ENCODE measurements around the gene ZFYVE28.
"Not testable (repeated sequence)": the region's sequence is repeated elsewhere in the genome, so short reads cannot be mapped to it uniquely, and the experiment has no call there.

Gene ZFYVE28

DNA sequence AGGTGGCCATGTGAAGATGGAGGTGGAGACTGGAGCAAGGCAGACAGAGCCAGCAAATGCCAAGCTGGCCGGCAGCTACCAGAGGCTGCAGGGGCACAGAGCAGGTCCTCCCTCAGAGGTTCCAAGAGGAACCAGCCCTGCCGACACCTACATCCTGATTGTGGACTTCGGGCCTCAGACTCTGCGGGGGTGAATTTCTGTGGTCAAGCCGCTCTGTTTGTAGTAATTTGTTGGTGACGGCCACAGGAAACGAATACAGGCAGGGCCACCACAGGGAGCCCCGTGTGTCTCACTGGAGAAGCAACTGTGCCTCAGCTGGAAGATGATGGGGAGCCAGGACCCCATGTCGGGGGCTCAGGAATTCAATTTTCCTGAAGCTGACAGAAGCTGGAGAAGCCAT is 28.3 kb downstream of the ZFYVE28 start:
- no peak for DNase-seq (ENCODE audit: low read depth)

GRCh38 chr4:2389691-2390090 is 28.8 kb downstream of the ZFYVE28 start:
- no peak for DNase-seq (ENCODE audit: low read depth)

DNA sequence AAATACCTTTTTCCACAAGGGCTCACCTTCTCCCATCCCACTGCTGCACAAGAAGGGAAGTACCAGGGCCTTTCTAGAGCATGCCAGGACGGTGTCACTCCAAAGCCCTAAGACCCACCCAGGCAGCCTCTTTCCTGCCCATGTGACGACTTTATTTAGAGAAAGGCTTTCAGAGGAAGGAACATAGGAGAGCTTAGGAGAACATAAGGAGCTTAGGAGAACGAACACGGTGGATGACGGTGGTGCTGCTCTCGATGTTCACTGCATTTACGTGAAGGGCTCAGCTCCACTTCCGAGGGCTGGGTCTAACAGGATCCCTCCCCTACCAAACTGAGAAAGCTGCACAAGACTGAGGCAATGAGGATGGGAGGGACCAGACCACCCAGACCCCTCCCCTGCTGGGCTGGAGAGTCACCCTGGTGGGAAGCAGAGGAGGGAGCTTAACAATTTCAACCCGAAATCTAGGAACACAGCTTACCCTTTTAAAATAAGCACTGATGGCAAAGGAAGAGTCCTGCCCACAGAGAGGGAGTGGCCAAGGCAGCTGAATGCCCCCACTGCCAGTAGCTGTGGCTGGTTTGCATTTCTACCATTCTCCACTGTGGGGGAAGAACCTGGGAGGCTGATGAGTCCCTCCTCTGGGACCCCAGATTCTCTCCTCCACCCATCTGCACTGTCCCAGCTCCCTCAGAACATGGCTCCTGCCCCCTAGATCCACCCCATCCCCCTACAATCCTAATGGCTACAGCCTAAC is 29.8 kb downstream of the ZFYVE28 start:
- DNase-seq (ENCODE audit: low read depth) = no peak

DNA sequence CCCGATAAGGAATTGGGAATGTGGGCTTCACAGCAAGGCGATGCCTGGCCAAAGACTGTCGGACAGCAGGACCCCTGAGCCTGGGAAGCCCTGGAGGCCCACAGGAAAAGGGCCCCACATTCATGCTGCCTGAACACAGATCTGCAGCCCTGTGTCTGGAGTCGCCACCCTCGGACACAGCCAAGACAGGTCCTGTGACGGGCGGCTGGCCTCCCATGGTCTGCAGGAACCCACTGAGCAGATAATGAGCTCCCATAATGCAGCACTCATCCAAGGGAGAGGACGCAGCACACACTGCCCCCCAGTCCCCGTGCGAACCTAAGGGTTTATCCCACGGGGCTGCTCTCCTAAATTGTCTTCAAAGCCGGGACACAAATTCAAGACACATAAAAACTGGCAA is 30.6 kb downstream of the ZFYVE28 start:
- no peak for DNase-seq (ENCODE audit: low read depth)

- no peak for DNase-seq (ENCODE audit: low read depth)
Measured at GRCh38 chr4:2387218-2387617, 31.2 kb downstream of the ZFYVE28 start.

DNA sequence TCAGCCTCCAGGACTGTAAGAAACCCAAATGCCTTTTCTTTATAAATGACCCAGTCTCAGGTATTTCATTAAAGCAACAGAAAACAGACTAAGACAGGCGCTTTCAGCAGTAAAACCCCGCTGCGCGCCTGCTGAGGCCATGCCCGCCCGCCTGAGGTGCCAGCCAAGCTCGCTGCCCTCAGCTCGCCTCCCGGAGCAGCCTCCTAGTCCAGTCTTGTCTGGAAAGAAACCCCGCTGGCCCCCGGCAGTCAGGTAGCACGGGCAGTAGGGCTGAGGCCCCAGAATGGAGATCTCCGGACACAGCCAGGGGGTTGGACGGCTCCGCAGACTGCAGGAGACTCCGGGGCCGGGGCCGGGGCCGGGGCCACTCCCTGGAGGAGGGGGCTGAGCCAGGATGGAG is 31.7 kb downstream of the ZFYVE28 start:
- DNase-seq (ENCODE audit: low read depth) = no peak

- DNase-seq (ENCODE audit: low read depth) = no peak
Measured at GRCh38 chr4:2385516-2385915, 32.9 kb downstream of the ZFYVE28 start.

GRCh38 chr4:2384245-2384644 is 34.2 kb downstream of the ZFYVE28 start:
- no peak for DNase-seq (ENCODE audit: low read depth)

DNA sequence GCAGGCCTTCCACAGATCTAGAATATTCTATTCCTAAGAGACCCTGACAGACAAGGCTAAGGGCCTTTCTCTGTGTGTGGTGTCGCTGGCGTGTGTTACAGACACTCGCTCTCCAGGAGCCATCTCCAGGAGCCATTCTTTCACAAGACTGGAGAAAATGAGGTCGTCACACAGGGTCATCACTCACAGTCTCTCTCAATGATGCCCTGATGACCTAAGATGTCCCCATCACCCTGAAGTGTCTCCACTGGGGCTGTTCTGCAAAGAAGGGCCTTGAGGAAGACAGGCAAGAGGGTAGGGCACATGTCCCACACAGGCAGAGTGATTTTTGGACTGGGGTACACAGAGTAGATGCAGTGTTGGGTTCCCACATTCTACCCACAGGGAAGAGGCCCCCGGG is 34.7 kb downstream of the ZFYVE28 start:
- no peak for DNase-seq (ENCODE audit: low read depth)

- not testable (repeated sequence) for DNase-seq (ENCODE audit: low read depth)
Measured at GRCh38 chr4:2383220-2383631, 35.2 kb downstream of the ZFYVE28 start.

DNA sequence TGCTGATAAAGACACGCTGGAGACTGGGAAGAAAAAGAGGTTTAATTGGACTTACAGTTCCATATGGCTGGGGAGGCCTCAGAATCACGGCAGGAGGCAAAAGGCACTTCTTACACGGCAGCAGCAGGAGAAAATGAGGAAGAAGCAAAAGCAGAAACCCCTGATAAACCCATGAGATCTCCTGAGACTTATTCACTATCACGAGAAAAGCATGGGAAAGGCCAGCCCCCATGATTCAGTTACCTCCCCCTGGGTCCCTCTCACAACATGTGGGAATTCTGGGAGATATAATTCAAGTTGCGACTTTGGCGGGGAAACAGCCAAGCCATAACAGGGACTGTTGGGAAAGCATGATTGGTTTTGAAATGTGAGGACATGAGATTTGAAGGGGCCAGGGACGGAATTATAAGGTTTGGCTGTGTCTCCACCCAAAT is 35.7 kb downstream of the ZFYVE28 start:
- DNase-seq (ENCODE audit: low read depth) = not testable (repeated sequence)

- DNase-seq (ENCODE audit: low read depth) = not testable (repeated sequence)
Measured at GRCh38 chr4:2380589-2380988, 37.9 kb downstream of the ZFYVE28 start.

GRCh38 chr4:2378898-2379297 is 39.5 kb downstream of the ZFYVE28 start:
- no peak for DNase-seq (ENCODE audit: low read depth)

- DNase-seq (ENCODE audit: low read depth) = no peak
Measured at GRCh38 chr4:2378401-2378800, 40.0 kb downstream of the ZFYVE28 start.

- DNase-seq (ENCODE audit: low read depth) = no peak
Measured at GRCh38 chr4:2377241-2377640, 41.2 kb downstream of the ZFYVE28 start.

- no peak for DNase-seq (ENCODE audit: low read depth)
Measured at GRCh38 chr4:2375427-2375826, 43.0 kb downstream of the ZFYVE28 start.

DNA sequence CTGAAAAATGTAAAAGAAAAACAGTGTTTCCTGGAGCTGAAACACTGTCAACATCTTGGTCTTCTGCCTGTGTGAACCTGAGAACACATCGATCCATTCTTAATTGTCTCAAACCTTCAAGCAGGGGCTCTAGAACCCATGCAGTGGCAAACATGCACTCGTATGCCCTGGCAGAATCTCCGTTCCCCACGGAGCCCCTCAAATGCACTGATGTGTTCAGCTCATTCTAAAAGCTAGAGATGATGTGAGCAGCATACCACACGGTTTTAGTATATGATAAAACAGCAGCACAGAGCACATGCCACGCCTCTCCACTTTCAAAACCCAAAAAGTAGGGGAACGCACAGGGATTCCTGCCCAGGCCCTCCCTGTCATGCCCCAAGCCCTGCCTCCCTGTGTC is 44.9 kb downstream of the ZFYVE28 start:
- no peak for DNase-seq (ENCODE audit: low read depth)

DNA sequence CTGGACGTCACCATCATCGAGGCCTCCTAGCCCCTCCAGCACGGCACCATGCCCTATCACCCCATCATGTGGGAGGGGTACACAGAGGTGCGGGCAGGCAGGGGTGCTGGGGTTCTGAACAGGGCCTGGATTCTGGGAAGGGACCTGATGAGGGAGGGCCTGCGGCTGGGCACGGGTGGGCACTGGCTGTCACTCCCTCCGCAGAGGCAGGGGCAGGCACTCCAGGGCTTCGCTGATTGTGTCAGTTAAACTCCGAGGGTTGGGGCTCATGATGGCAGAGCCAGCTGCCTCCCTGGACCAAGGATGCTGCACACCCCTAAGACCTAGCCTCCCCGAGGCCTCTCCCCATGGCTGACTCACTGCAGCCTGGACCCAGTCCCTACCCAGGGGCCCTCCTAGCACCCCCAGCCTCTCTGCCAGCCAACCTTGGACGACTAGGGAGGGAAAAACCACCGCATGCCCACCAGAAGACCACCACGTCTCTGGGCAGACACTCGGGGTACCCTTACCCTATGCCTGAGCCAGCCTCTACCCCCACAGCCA is 45.9 kb downstream of the ZFYVE28 start:
- DNase-seq (ENCODE audit: low read depth) = no peak

GRCh38 chr4:2371765-2372487 is 46.5 kb downstream of the ZFYVE28 start:
- DNase-seq (ENCODE audit: low read depth) = no peak

GRCh38 chr4:2370597-2371320 is 47.7 kb downstream of the ZFYVE28 start:
- DNase-seq (ENCODE audit: low read depth) = no peak

DNA sequence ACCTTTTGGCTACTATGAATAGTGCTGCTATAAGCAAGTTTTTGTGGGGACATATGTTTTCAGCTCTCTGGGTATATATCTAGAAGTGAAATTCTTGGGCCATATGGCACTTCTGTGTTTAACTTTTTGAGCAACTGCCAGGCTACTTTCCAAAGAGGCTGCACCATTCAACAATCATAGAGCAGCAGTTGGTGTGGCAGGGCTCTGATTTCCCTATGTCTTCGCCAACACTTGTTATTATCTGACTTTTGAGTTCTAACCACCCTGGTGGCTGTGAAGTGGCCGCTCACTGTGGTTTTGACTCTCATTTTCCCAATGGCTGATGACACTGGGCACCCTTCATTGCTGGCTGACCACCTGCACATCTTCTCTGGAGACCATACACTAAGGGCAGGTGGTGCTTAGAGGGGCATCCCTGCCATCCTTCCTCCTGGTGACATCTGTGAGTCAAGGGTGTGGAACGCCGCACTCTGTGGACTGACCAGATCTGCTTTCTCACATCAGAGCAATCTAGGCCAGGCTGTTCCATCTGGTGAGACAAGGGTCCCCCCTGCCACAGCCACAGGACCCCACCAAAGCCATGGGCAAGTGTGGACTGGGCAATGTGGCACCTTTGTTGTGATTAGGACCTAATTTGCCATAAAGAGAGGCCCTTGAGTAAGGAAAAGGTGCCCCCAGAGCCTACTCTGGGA is 49.6 kb downstream of the ZFYVE28 start:
- no peak for DNase-seq (ENCODE audit: low read depth)

DNA sequence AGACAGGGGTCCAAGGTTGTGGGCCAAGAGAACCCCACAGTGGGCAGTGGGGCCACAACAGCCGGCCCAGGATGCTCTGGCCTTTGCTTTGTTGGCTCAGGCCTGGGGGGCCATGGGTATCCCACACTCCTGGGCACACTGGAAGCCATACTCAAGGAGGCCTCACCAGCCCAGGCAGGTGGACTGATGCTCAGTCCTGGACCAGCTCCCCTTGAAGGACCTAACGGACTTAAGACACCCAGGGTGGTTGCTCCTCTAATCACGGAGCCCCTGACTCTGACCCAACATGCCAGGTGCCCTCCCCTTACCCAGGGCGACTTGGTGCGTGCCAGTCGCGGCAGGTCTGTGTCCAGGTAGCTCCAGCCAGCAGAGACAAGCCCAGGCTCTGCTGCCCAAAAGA is 50.8 kb downstream of the ZFYVE28 start:
- DNase-seq (ENCODE audit: low read depth) = no peak
